ENCODE data around the gene LAPTM5.

Gene LAPTM5

GRCh38 chr1:30695439-30695841, 62.1 kb downstream of the LAPTM5 start:
- DNase-seq (ENCODE audit: extremely low spot score) = no peak
- TF ChIP-seq L3MBTL2 (conservative IDR thresholded peaks at IDR 0.05) (no peak), ZNF384 (IDR thresholded peaks at IDR 0.05) (no peak), BHLHE40 (IDR thresholded peaks at IDR 0.05; ENCODE audit: borderline replicate concordance) (no peak), NFRKB (IDR thresholded peaks at IDR 0.05) (no peak), SP1 (IDR thresholded peaks at IDR 0.05) (no peak), ELF4 (IDR thresholded peaks at IDR 0.05) (no peak), ARNT (IDR thresholded peaks at IDR 0.05) (no peak), FOXA1 (IDR thresholded peaks at IDR 0.05) (no peak), SUZ12 (IDR thresholded peaks at IDR 0.05) (no peak), CTBP1 (IDR thresholded peaks at IDR 0.05; ENCODE audit: borderline replicate concordance) (no peak), FOXK2 (IDR thresholded peaks at IDR 0.05) (no peak), HDGF (IDR thresholded peaks at IDR 0.05; ENCODE audit: borderline replicate concordance) (no peak), FOXM1 (IDR thresholded peaks at IDR 0.05; ENCODE audit: borderline replicate concordance) (no peak), LEF1 (IDR thresholded peaks at IDR 0.05; ENCODE audit: borderline replicate concordance) (no peak), PKNOX1 (IDR thresholded peaks at IDR 0.05) (no peak)
- ChIA-PET POLR2A (no interaction called here), CTCF (interaction anchor here (0.9 kb wide), 1 partner anchor 12 kb away, joined by 3 read pairs; no protein-coding TSS in a partner anchor)

DNA sequence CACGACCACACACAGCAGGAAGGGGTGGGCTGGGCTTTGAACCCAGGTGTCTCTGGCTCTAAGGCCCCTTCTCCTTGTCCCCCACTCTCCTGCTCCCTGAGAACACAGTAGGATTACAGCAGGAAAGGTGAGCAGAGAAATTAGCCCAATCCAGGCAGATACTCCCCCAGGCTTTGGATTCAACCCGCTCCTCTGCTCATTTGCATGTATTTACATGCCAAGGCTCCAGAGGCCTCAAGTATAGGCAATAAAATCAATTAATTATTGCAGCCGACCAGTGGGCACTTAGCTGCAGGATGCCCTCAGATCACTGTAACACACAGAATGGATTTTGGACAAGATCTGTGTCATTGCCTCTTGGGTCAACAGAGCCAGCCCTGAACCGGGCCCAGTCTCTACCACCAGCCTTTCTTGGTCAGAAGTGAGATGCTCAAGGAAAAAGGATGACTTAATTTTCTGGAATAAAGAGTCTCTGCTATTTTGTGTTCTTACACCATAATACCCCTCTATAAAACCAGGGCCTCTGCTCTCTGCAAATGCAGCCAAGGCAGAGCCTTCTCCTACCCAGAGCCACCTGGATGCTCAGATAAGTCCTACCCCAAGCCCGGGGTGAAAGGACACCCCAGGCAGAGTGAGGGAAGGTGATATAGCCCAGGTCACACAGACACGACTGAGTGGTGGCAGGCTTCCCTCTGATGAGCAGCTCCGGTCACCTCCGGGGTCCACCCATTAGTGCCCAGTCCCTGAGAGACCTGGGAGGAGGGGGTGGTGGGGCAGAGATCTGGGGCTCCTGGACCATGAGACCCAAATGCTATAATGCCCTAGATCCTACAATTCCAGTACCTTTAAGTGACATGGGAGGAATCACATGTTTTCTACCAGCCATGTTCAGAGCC, 63.0 kb downstream of the LAPTM5 start:
- CTCF ChIA-PET = interaction anchor here (0.7 kb wide), 1 partner anchor 248 kb away, joined by 3 read pairs; no protein-coding TSS in a partner anchor
- no peak for DNase-seq (ENCODE audit: extremely low spot score)
- POLR2A ChIA-PET = no interaction called here
- TF ChIP-seq ELF4 (IDR thresholded peaks at IDR 0.05) (no peak), BHLHE40 (IDR thresholded peaks at IDR 0.05; ENCODE audit: borderline replicate concordance) (no peak), HDGF (IDR thresholded peaks at IDR 0.05; ENCODE audit: borderline replicate concordance) (no peak), PKNOX1 (IDR thresholded peaks at IDR 0.05) (no peak), FOXM1 (IDR thresholded peaks at IDR 0.05; ENCODE audit: borderline replicate concordance) (no peak), L3MBTL2 (conservative IDR thresholded peaks at IDR 0.05) (no peak), NFRKB (IDR thresholded peaks at IDR 0.05) (no peak), SUZ12 (IDR thresholded peaks at IDR 0.05) (no peak), SP1 (IDR thresholded peaks at IDR 0.05) (no peak), ARNT (IDR thresholded peaks at IDR 0.05) (no peak), TARDBP (IDR thresholded peaks at IDR 0.05) (no peak), FOXA1 (IDR thresholded peaks at IDR 0.05) (no peak), CTBP1 (IDR thresholded peaks at IDR 0.05; ENCODE audit: borderline replicate concordance) (no peak), FOXK2 (IDR thresholded peaks at IDR 0.05) (no peak)

DNA sequence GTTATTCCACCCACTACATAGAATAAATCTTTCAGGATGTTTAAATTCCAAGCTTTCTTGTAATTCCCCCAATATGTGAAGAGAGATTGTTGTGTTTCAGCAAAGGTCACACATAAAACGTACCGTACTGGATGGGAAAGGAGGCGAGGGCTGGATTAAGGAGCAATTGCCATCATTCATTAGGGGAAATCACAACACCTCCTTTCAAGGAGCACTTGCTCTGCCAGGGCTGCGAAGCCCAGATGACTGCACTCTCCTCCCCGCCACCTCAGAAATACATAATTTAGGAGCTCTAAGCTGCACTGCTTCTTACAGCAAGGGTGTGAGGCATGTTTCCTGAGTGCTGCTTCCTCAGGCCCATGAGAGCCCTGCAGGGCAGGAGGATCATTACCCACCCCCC, 63.8 kb downstream of the LAPTM5 start:
- ChIA-PET POLR2A (no interaction called here), CTCF (interaction anchor here (0.7 kb wide), 1 partner anchor 247 kb away, joined by 3 read pairs; no protein-coding TSS in a partner anchor)
- no peak for DNase-seq (ENCODE audit: extremely low spot score)
- no peak for TF ChIP-seq BHLHE40 (IDR thresholded peaks at IDR 0.05; ENCODE audit: borderline replicate concordance)
- no peak for TF ChIP-seq TARDBP (IDR thresholded peaks at IDR 0.05)
- no peak for TF ChIP-seq PKNOX1 (IDR thresholded peaks at IDR 0.05)
- TF ChIP-seq ARNT (IDR thresholded peaks at IDR 0.05) = no peak
- no peak for TF ChIP-seq NFRKB (IDR thresholded peaks at IDR 0.05)
- no peak for TF ChIP-seq ELF4 (IDR thresholded peaks at IDR 0.05)
- no peak for TF ChIP-seq SP1 (IDR thresholded peaks at IDR 0.05)
- TF ChIP-seq LEF1 (IDR thresholded peaks at IDR 0.05; ENCODE audit: borderline replicate concordance) = no peak
- no peak for TF ChIP-seq FOXM1 (IDR thresholded peaks at IDR 0.05; ENCODE audit: borderline replicate concordance)
- TF ChIP-seq ZNF384 (IDR thresholded peaks at IDR 0.05) = no peak
- TF ChIP-seq FOXK2 (IDR thresholded peaks at IDR 0.05) = no peak
- TF ChIP-seq CTBP1 (IDR thresholded peaks at IDR 0.05; ENCODE audit: borderline replicate concordance) = no peak
- no peak for TF ChIP-seq L3MBTL2 (conservative IDR thresholded peaks at IDR 0.05)

DNA sequence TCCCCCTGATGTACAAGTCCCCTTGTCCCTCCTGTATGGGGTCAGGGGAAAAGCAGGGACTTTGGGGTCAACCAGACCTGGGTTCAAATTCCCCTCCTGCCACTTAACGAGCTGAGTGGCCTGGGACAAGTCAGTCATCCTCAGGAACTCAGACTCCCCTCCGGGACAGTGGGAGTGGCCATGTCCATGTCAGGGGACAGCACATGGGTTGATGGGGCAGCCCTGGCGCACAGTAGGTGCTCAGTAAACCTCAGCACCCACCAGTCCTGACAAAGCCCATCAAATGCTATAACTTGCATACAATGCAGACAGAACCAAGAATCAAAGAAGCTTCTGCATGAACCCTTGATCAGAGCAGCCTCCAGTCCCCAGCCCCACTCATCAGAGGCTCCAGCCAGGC, 64.2 kb downstream of the LAPTM5 start:
- CTCF ChIA-PET = no interaction called here
- no peak for DNase-seq (ENCODE audit: extremely low spot score)
- POLR2A ChIA-PET = no interaction called here
- TF ChIP-seq HDGF (IDR thresholded peaks at IDR 0.05; ENCODE audit: borderline replicate concordance) (no peak), FOXM1 (IDR thresholded peaks at IDR 0.05; ENCODE audit: borderline replicate concordance) (no peak), PKNOX1 (IDR thresholded peaks at IDR 0.05) (no peak), LEF1 (IDR thresholded peaks at IDR 0.05; ENCODE audit: borderline replicate concordance) (no peak), ZNF384 (IDR thresholded peaks at IDR 0.05) (no peak), ELF4 (IDR thresholded peaks at IDR 0.05) (no peak), TARDBP (IDR thresholded peaks at IDR 0.05) (no peak), NFRKB (IDR thresholded peaks at IDR 0.05) (no peak), L3MBTL2 (conservative IDR thresholded peaks at IDR 0.05) (no peak), FOXK2 (IDR thresholded peaks at IDR 0.05) (no peak), SP1 (IDR thresholded peaks at IDR 0.05) (no peak), ARNT (IDR thresholded peaks at IDR 0.05) (no peak), CTBP1 (IDR thresholded peaks at IDR 0.05; ENCODE audit: borderline replicate concordance) (no peak)

GRCh38 chr1:30692948-30693301, 64.6 kb downstream of the LAPTM5 start:
- CTCF ChIA-PET = no interaction called here
- POLR2A ChIA-PET = no interaction called here
- TF ChIP-seq NFRKB (IDR thresholded peaks at IDR 0.05) (no peak), PKNOX1 (IDR thresholded peaks at IDR 0.05) (no peak), ZNF384 (IDR thresholded peaks at IDR 0.05) (no peak), ELF4 (IDR thresholded peaks at IDR 0.05) (no peak), CTBP1 (IDR thresholded peaks at IDR 0.05; ENCODE audit: borderline replicate concordance) (no peak), FOXA1 (IDR thresholded peaks at IDR 0.05) (no peak), L3MBTL2 (conservative IDR thresholded peaks at IDR 0.05) (no peak), ARNT (IDR thresholded peaks at IDR 0.05) (no peak), TARDBP (IDR thresholded peaks at IDR 0.05) (no peak), FOXK2 (IDR thresholded peaks at IDR 0.05) (no peak), HDGF (IDR thresholded peaks at IDR 0.05; ENCODE audit: borderline replicate concordance) (no peak), FOXM1 (IDR thresholded peaks at IDR 0.05; ENCODE audit: borderline replicate concordance) (no peak), BHLHE40 (IDR thresholded peaks at IDR 0.05; ENCODE audit: borderline replicate concordance) (no peak), SUZ12 (IDR thresholded peaks at IDR 0.05) (no peak), LEF1 (IDR thresholded peaks at IDR 0.05; ENCODE audit: borderline replicate concordance) (no peak), SP1 (IDR thresholded peaks at IDR 0.05) (no peak)
- no peak for DNase-seq (ENCODE audit: extremely low spot score)

Measured in HEK293T (cell line).